ENCODE measurements around the gene SAXO1. TPM values are rescaled to one million over a fixed set of nuclear protein-coding genes. Genes with fewer than 3 reads are reported as not detected.

The SAXO1 gene, protein sequence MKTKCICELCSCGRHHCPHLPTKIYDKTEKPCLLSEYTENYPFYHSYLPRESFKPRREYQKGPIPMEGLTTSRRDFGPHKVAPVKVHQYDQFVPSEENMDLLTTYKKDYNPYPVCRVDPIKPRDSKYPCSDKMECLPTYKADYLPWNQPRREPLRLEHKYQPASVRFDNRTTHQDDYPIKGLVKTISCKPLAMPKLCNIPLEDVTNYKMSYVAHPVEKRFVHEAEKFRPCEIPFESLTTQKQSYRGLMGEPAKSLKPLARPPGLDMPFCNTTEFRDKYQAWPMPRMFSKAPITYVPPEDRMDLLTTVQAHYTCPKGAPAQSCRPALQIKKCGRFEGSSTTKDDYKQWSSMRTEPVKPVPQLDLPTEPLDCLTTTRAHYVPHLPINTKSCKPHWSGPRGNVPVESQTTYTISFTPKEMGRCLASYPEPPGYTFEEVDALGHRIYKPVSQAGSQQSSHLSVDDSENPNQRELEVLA
- under 1 TPM in 1 of 4 donors, not detected in 3; 0.20 TPM for total RNA-seq

DNA sequence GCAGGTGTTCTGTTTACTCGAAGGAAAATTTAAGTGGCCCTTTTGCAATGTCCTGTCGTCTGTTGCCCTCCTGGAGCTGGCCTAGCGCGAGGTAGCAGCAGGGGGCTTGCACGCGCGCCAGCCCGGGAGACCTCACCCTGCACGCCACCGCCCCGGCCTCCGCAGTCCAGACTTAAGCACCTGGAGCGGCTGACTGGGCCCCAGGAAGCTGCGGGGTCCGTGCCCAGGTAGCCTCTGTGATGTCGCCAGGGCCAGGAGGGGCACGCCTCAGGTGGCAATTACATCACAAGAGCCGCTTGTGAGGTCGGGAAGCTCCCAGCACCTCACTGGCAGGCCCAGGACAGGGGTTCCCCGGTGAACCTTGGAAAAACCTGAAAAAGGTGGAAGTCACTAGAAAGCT lies at the start of gene SAXO1:
TSS of gene SAXO1 (minus strand) at position 195 of the 400 bp plus-strand sequence. CDS start 301 bp downstream, outside the sequence.
- in situ Hi-C loops (cut with MboI; ENCODE audit: low sequenced_read_pairs in 4 of 4) = loop anchor here in 1 of 4 donors (25.0 kb wide), 1 partner anchor 1221 kb away; no protein-coding TSS in a partner anchor

DNA sequence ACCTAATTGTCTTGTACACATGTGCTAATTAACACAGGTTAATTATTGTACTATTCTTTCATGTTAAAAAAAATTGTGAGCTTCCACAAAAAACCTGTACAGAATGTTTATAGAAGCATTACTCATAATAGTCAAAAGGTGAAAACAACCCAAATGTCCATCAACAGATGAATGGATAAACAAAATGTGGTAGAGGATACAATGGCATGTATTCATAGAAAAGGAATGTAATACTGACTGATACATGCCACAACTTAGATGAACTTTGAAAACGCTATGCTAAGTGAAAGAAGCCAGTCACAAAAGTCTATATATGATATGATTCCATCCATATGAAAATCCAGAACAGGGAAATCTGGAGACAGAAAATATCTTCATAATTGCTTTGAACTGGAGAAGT lies 41.8 kb upstream of the SAXO1 start:
- Histone ChIP-seq H3K4me3 (no peak overlapping the region), H3K36me3 (peaks cover 3 to 49% of the 10 kb centered on the region in 2 donors), H3K27ac (no peak overlapping the region), H3K4me1 (no peaks in the 10 kb centered on the region), H3K27me3 (no peaks in the 10 kb centered on the region), H3K9me3 (no peaks in the 10 kb centered on the region)
- TF ChIP-seq, protein P1, sequence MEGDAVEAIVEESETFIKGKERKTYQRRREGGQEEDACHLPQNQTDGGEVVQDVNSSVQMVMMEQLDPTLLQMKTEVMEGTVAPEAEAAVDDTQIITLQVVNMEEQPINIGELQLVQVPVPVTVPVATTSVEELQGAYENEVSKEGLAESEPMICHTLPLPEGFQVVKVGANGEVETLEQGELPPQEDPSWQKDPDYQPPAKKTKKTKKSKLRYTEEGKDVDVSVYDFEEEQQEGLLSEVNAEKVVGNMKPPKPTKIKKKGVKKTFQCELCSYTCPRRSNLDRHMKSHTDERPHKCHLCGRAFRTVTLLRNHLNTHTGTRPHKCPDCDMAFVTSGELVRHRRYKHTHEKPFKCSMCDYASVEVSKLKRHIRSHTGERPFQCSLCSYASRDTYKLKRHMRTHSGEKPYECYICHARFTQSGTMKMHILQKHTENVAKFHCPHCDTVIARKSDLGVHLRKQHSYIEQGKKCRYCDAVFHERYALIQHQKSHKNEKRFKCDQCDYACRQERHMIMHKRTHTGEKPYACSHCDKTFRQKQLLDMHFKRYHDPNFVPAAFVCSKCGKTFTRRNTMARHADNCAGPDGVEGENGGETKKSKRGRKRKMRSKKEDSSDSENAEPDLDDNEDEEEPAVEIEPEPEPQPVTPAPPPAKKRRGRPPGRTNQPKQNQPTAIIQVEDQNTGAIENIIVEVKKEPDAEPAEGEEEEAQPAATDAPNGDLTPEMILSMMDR (IDR thresholded peaks at IDR 0.05 in 4 of 5, conservative IDR thresholded peaks at IDR 0.05 in 1 of 5) = no peak
- no peak for TF ChIP-seq POLR2A (IDR thresholded peaks at IDR 0.05)
- in situ Hi-C loops (cut with MboI; ENCODE audit: low sequenced_read_pairs in 4 of 4) = loop anchor here in 3 of 4 donors (25.0 kb wide), 2 partner anchors 287 to 387 kb away; no protein-coding TSS in a partner anchor
- intact Hi-C loops (cut with DNase I; ENCODE audit: low total_unique reads) = no loop called here
- no peak for DNase-seq
- ATAC-seq = no peak

More for the DNA sequence above, at the start of gene SAXO1:
- ATAC-seq (no peak), DNase-seq (no peak)
- no peaks in the 10 kb centered on the region for H3K4me1 ChIP-seq
- no peaks in the 10 kb centered on the region for H3K9me3 ChIP-seq
- no peaks in the 10 kb centered on the region for H3K36me3 ChIP-seq
- H3K4me3 ChIP-seq = no peak within 1 kb of the TSS
- peaks cover 0 to 8% (median 0%) of the 10 kb centered on the region in 3 donors for H3K27me3 ChIP-seq
- intact Hi-C loops (cut with DNase I; ENCODE audit: low total_unique reads) = no loop called here
- H3K27ac ChIP-seq = no peak within 1 kb of the TSS
- TF ChIP-seq, protein P1 (IDR thresholded peaks at IDR 0.05 in 4 of 5, conservative IDR thresholded peaks at IDR 0.05 in 1 of 5) = no peak
- no peak for TF ChIP-seq POLR2A (IDR thresholded peaks at IDR 0.05)

DNA sequence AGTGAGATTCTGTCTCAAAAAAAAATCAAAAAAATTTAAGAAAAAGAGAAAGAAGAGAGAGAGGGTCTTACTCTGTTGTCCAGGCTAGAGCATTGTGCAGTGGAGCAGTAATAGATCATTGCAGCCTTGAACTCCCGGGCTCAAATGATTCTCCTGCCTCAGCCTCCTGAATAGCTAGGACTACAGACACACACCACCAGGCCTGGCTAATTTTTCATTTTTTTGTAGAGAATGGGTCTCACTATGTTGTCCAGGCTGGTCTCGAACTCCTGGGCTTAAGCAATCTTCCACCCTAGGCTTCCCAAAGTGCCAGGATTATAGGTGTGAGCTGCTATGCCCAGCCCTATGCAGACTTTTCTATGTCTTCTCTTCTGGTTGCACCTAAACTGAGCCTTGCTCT lies 41.2 kb upstream of the SAXO1 start:
- H3K4me3 ChIP-seq = no peak overlapping the region
- in situ Hi-C loops (cut with MboI; ENCODE audit: low sequenced_read_pairs in 4 of 4) (loop anchor here in 3 of 4 donors (25.0 kb wide), 2 partner anchors 288 to 388 kb away; no protein-coding TSS in a partner anchor), intact Hi-C loops (cut with DNase I; ENCODE audit: low total_unique reads) (no loop called here)
- H3K9me3 ChIP-seq = no peaks in the 10 kb centered on the region
- ATAC-seq = no peak
- no peaks in the 10 kb centered on the region for H3K27me3 ChIP-seq
- H3K4me1 ChIP-seq = no peaks in the 10 kb centered on the region
- TF ChIP-seq, protein P1 (IDR thresholded peaks at IDR 0.05 in 4 of 5, conservative IDR thresholded peaks at IDR 0.05 in 1 of 5) = no peak
- no peak for TF ChIP-seq POLR2A (IDR thresholded peaks at IDR 0.05)
- H3K27ac ChIP-seq = no peak overlapping the region
- no peak for DNase-seq
- peaks cover 3 to 55% of the 10 kb centered on the region in 2 donors for H3K36me3 ChIP-seq

DNA sequence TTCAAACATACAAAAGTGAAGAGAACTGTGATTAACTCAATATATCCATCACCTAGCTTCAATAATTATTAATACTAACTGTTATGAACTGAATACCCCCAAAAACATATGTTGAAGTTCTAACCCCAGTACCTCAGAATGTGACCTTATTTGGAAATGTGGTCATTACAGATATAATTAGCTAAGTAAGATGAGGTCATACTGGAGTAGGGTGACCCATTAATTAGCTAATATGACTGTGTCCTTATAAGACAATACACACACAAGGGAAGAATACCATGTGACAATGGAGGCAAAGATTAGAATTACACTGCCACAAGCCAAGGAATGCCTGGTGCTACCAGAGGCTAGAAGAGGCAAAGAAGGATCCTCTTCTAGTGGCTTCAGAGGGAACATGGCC lies 24.0 kb upstream of the SAXO1 start:
- ATAC-seq = no peak
- Histone ChIP-seq H3K36me3 (peaks cover 0 to 43% of the 10 kb centered on the region in 2 donors), H3K27ac (no peak overlapping the region), H3K4me3 (no peak overlapping the region), H3K4me1 (peaks cover 2 to 16% of the 10 kb centered on the region in 2 donors), H3K27me3 (no peaks in the 10 kb centered on the region), H3K9me3 (no peaks in the 10 kb centered on the region)
- intact Hi-C loops (cut with DNase I; ENCODE audit: low total_unique reads) (no loop called here), in situ Hi-C loops (cut with MboI; ENCODE audit: low sequenced_read_pairs in 4 of 4) (loop anchor here (10.0 to 25.0 kb wide), 3 partner anchors 118 to 405 kb away; no protein-coding TSS in a partner anchor)
- TF ChIP-seq POLR2A (IDR thresholded peaks at IDR 0.05) = no peak
- TF ChIP-seq, protein P1 (IDR thresholded peaks at IDR 0.05 in 4 of 5, conservative IDR thresholded peaks at IDR 0.05 in 1 of 5) = no peak
- no peak for DNase-seq
